ENCODE data around the gene CLEC20A. TPM values are rescaled to one million over a fixed set of nuclear protein-coding genes. Genes with fewer than 3 reads are reported as not detected.

The CLEC20A gene
- total RNA-seq, 1 donor from 2014 or later = not detected

- intact Hi-C loops (cut with micrococcal nuclease) = no loop called here
- H3K36me3 ChIP-seq = no peaks in the 10 kb centered on the region
- H3K27ac ChIP-seq (replicated peaks) = no peak overlapping the region
- TF ChIP-seq CTCF (IDR thresholded peaks at IDR 0.05; ENCODE audit: borderline replicate concordance) = no peak
- H3K27me3 ChIP-seq (ENCODE audit: low read depth) = no peaks in the 10 kb centered on the region
- DNase-seq = no peak
- no peak overlapping the region for H3K4me3 ChIP-seq
- H3K4me1 ChIP-seq = peaks cover 3% of the 10 kb centered on the region
- H3K9me3 ChIP-seq (replicated peaks) = no peaks in the 10 kb centered on the region
These were observed 22.1 kb upstream of the CLEC20A start for GRCh38 chr1:178518894-178519293.

DNA sequence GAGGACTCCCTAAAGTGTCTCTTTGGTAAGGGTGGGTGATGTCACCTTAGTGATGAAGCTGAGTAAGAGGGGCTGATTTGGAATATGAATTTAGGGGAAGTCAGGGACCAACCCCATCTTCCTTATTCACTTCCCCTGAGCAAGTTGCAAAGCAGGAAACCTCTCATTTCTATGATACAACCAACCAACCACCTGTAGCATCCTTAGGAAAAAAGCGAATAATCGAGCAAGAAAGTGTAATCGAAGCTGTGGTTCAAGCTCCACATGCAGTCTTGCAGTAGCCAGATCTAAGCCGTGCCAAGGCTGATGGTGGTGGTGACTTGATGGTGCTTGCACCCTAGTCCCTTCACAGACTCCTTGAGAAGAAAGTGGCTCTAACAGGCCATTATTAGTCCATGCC, 19.3 kb upstream of the CLEC20A start:
- Histone ChIP-seq H3K36me3 (no peaks in the 10 kb centered on the region), H3K4me3 (no peak overlapping the region), H3K27ac (replicated peaks) (no peak overlapping the region), H3K27me3 (ENCODE audit: low read depth) (no peaks in the 10 kb centered on the region), H3K9me3 (replicated peaks) (no peaks in the 10 kb centered on the region), H3K4me1 (peaks cover 15% of the 10 kb centered on the region)
- intact Hi-C loops (cut with micrococcal nuclease) = no loop called here
- no peak for TF ChIP-seq CTCF (IDR thresholded peaks at IDR 0.05; ENCODE audit: borderline replicate concordance)
- no peak for DNase-seq

- no peaks in the 10 kb centered on the region for H3K9me3 ChIP-seq (replicated peaks)
- H3K4me1 ChIP-seq = peaks cover 27% of the 10 kb centered on the region
- DNase-seq = peak; percentile 49
- TF ChIP-seq CTCF (IDR thresholded peaks at IDR 0.05; ENCODE audit: borderline replicate concordance) = peak; percentile 25
- intact Hi-C loops (cut with micrococcal nuclease) = no loop called here
- no peaks in the 10 kb centered on the region for H3K36me3 ChIP-seq
- peak overlapping the region; percentile 56 for H3K27ac ChIP-seq (replicated peaks)
- H3K4me3 ChIP-seq = no peak overlapping the region
- H3K27me3 ChIP-seq (ENCODE audit: low read depth) = no peaks in the 10 kb centered on the region
These were observed 16.7 kb upstream of the CLEC20A start for GRCh38 chr1:178513278-178513983.

GRCh38 chr1:178512566-178513277, 16.0 kb upstream of the CLEC20A start, which contains the start of gene TEX35:
TSS of gene TEX35 (plus strand) at chr1:178513109. CDS start at chr1:178513189, 80 bp downstream.
- DNase-seq = no peak
- H3K27ac ChIP-seq (replicated peaks) = peak within 1 kb of the TSS; percentile 56
- intact Hi-C loops (cut with micrococcal nuclease) = no loop called here
- H3K27me3 ChIP-seq (ENCODE audit: low read depth) = no peaks in the 10 kb centered on the region
- no peaks in the 10 kb centered on the region for H3K9me3 ChIP-seq (replicated peaks)
- no peak within 1 kb of the TSS for H3K4me3 ChIP-seq
- H3K4me1 ChIP-seq = peaks cover 27% of the 10 kb centered on the region
- H3K36me3 ChIP-seq = no peaks in the 10 kb centered on the region
- TF ChIP-seq CTCF (IDR thresholded peaks at IDR 0.05; ENCODE audit: borderline replicate concordance) = no peak

- no peaks in the 10 kb centered on the region for H3K27me3 ChIP-seq (ENCODE audit: low read depth)
- intact Hi-C loops (cut with micrococcal nuclease) = no loop called here
- H3K9me3 ChIP-seq (replicated peaks) = no peaks in the 10 kb centered on the region
- no peak overlapping the region for H3K27ac ChIP-seq (replicated peaks)
- H3K4me3 ChIP-seq = no peak overlapping the region
- DNase-seq = no peak
- no peak for TF ChIP-seq CTCF (IDR thresholded peaks at IDR 0.05; ENCODE audit: borderline replicate concordance)
- H3K4me1 ChIP-seq = peaks cover 37% of the 10 kb centered on the region
- no peaks in the 10 kb centered on the region for H3K36me3 ChIP-seq
These were observed 13.4 kb upstream of the CLEC20A start for GRCh38 chr1:178510155-178510554.
